DOHH2 (cell line): ENCODE data around the gene HMCN2.

ENCODE experiments used
- H3F3A ChIP-seq: fragments of 200-600 bp; sonication (generic), shearing (Covaris generic); 2 replicates; pipeline ENCODE4 v1.6.0; 2016; ENCODE audit warnings: antibody characterized with exemption, mild to moderate bottlenecking; ENCODE audit not compliant: control insufficient read depth, insufficient read depth
- H3K27ac ChIP-seq: fragments of 200-600 bp; sonication (generic); 2 replicates; pipeline ENCODE4 v1.5.1; 2014; ENCODE audit warnings: low read depth, mild to moderate bottlenecking, low read length, moderate library complexity
- H3K27me3 ChIP-seq: fragments of 200-600 bp; sonication (generic); 2 replicates; pipeline ENCODE4 v1.6.1; 2014; ENCODE audit warnings: mild to moderate bottlenecking, low read length, mixed read lengths; ENCODE audit not compliant: control insufficient read depth
- H3K36me3 ChIP-seq: fragments of 200-600 bp; sonication (generic); 2 replicates; pipeline ENCODE4 v1.6.1; 2014; ENCODE audit warnings: mild to moderate bottlenecking, low read length, moderate library complexity, mixed read lengths; ENCODE audit not compliant: control insufficient read depth
- H3K4me1 ChIP-seq: fragments of 200-600 bp; sonication (generic); 2 replicates; pipeline ENCODE4 v1.6.1; 2014; ENCODE audit warnings: mild to moderate bottlenecking, low read length, mixed read lengths; ENCODE audit not compliant: control insufficient read depth
- H3K4me2 ChIP-seq: fragments of 200-600 bp; sonication (generic); 2 replicates; pipeline ENCODE4 v1.6.0; 2014; ENCODE audit warnings: mild to moderate bottlenecking, low read length, moderate library complexity
- H3K4me3 ChIP-seq: fragments of 200-600 bp; sonication (generic); 2 replicates; pipeline ENCODE4 v1.5.1; 2014; ENCODE audit warnings: mild to moderate bottlenecking, low read length, mixed read lengths
- H3K79me2 ChIP-seq: fragments of 200-600 bp; sonication (generic); 2 replicates; pipeline ENCODE4 v1.6.1; 2014; ENCODE audit warnings: mild to moderate bottlenecking, low read length, mixed read lengths; ENCODE audit not compliant: control insufficient read depth
- H3K9me2 ChIP-seq: fragments of 200-600 bp; sonication (generic); replicated peaks from 2 replicates; pipeline ENCODE4 v1.6.1; 2014; ENCODE audit warnings: mild to moderate bottlenecking, low read length, mixed read lengths; ENCODE audit not compliant: control insufficient read depth
- H3K9me3 ChIP-seq: fragments of 200-600 bp; sonication (generic); 2 replicates; pipeline ENCODE4 v1.6.1; 2014; ENCODE audit warnings: antibody characterized with exemption, low read length, mixed read lengths; ENCODE audit not compliant: control insufficient read depth, insufficient read depth
- H4K20me1 ChIP-seq: fragments of 200-600 bp; sonication (generic); 2 replicates; pipeline ENCODE4 v1.6.0; 2014; ENCODE audit warnings: low read depth, mild to moderate bottlenecking, antibody characterized with exemption, low read length, moderate library complexity; ENCODE audit not compliant: control insufficient read depth, insufficient read depth
- EZH2phosphoT487 ChIP-seq: fragments of 200-600 bp; sonication (generic); IDR thresholded peaks from 2 replicates; pipeline ENCODE4 v1.6.1; 2017; ENCODE audit warnings: borderline replicate concordance, mild to moderate bottlenecking, antibody characterized with exemption, low read length, moderate library complexity, mixed read lengths
- TF ChIP-seq, protein P1 (sequence below): fragments of 200-600 bp; sonication (generic); IDR thresholded peaks from one replicate; pipeline ENCODE4 v1.5.1; 2014; ENCODE audit warnings: antibody characterized with exemption, mild to moderate bottlenecking, low read depth, low read length; ENCODE audit not compliant: poor library complexity, severe bottlenecking

Gene HMCN2

GRCh38 chr9:130348341-130348740 is 82.8 kb downstream of the HMCN2 start:
- Histone ChIP-seq H3F3A (no peaks in the 10 kb centered on the region), H4K20me1 (no peaks in the 10 kb centered on the region), H3K4me1 (peaks cover 5% of the 10 kb centered on the region; the same call in 1 of the 2 replicates), H3K4me2 (no peak overlapping the region), H3K9me2 (no peaks in the 10 kb centered on the region), H3K27ac (no peak overlapping the region), H3K9me3 (peaks cover 6% of the 10 kb centered on the region; the same call in 1 of the 2 replicates), H3K36me3 (no peaks in the 10 kb centered on the region), H3K4me3 (no peak overlapping the region), H3K79me2 (no peaks in the 10 kb centered on the region), H3K27me3 (no peaks in the 10 kb centered on the region)
- TF ChIP-seq, protein P1, sequence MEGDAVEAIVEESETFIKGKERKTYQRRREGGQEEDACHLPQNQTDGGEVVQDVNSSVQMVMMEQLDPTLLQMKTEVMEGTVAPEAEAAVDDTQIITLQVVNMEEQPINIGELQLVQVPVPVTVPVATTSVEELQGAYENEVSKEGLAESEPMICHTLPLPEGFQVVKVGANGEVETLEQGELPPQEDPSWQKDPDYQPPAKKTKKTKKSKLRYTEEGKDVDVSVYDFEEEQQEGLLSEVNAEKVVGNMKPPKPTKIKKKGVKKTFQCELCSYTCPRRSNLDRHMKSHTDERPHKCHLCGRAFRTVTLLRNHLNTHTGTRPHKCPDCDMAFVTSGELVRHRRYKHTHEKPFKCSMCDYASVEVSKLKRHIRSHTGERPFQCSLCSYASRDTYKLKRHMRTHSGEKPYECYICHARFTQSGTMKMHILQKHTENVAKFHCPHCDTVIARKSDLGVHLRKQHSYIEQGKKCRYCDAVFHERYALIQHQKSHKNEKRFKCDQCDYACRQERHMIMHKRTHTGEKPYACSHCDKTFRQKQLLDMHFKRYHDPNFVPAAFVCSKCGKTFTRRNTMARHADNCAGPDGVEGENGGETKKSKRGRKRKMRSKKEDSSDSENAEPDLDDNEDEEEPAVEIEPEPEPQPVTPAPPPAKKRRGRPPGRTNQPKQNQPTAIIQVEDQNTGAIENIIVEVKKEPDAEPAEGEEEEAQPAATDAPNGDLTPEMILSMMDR, result no peak
- no peak for TF ChIP-seq EZH2phosphoT487

- Histone ChIP-seq H3K79me2 (no peaks in the 10 kb centered on the region), H3K27me3 (no peaks in the 10 kb centered on the region), H3K36me3 (no peaks in the 10 kb centered on the region), H3K9me3 (peaks cover 6% of the 10 kb centered on the region; the same call in 1 of the 2 replicates), H3K4me2 (no peak overlapping the region), H3K4me3 (no peak overlapping the region), H3K4me1 (peaks cover 5% of the 10 kb centered on the region; the same call in 1 of the 2 replicates), H3K9me2 (no peaks in the 10 kb centered on the region), H3K27ac (no peak overlapping the region), H4K20me1 (no peaks in the 10 kb centered on the region), H3F3A (no peaks in the 10 kb centered on the region)
- TF ChIP-seq, protein P1, result no peak
- no peak for TF ChIP-seq EZH2phosphoT487
Measured at GRCh38 chr9:130348881-130349280, 83.3 kb downstream of the HMCN2 start.

DNA sequence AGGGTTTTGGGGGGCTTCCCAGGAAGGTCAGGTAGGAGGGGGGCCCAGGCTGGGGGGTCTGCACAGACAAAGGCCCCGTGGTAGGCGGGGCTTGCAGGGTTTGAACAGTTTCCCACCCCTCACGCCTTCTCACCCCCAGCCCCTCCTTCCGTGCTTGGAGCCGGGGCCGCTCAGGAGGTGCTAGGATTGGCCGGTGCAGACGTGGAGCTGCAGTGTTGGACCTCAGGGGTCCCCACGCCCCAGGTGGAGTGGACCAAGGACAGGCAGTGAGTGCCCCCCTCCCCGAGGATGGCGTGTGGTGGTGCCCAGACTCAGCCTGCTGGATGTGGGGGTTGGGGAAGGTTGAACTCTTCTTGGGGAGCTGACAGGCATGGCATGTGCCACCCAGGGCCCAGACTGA is 83.8 kb downstream of the HMCN2 start:
- H3K4me2 ChIP-seq, result no peak overlapping the region
- H3K9me2 ChIP-seq, result no peaks in the 10 kb centered on the region
- no peaks in the 10 kb centered on the region for H3K36me3 ChIP-seq
- H3K4me3 ChIP-seq, result no peak overlapping the region
- no peaks in the 10 kb centered on the region for H3K79me2 ChIP-seq
- H3K4me1 ChIP-seq, result peaks cover 5% of the 10 kb centered on the region; the same call in 1 of the 2 replicates
- no peaks in the 10 kb centered on the region for H3F3A ChIP-seq
- H3K27me3 ChIP-seq, result no peaks in the 10 kb centered on the region
- no peaks in the 10 kb centered on the region for H4K20me1 ChIP-seq
- TF ChIP-seq EZH2phosphoT487, result no peak
- TF ChIP-seq, protein P1, result no peak
- H3K9me3 ChIP-seq, result peaks cover 6% of the 10 kb centered on the region; the same call in 1 of the 2 replicates
- no peak overlapping the region for H3K27ac ChIP-seq
